H1 (cell line): ENCODE measurements around the gene RABGGTB. TPM values are rescaled to one million over a fixed set of nuclear protein-coding genes. Genes with fewer than 3 reads are reported as not detected.

Experiments
- CTCF ChIA-PET: fragments of 300-600 bp; sonication (Branson Sonifier 250); formaldehyde crosslinking; loops from one replicate; lab custom pipeline; 2021; ENCODE audit not compliant: partially characterized antibody; lab: Charles Lee
- POLR2A ChIA-PET: fragments of 300-600 bp; sonication (Branson Sonifier 250); formaldehyde crosslinking; loops from one replicate; lab custom pipeline; 2021; ENCODE audit warnings: inconsistent platforms; ENCODE audit not compliant: partially characterized antibody; lab: Charles Lee
- DNase-seq, 2 experiments: peaks; one replicate each; pipeline versions ENCODE4 v3.0.0 to v3.0.0-alpha.2; 2010 to 2022; ENCODE audit warnings: low spot score in 2 of 2, low read depth in 1 of 2, mixed read lengths in 1 of 2
- FAIRE-seq: peaks from 2 replicates; lab custom pipeline; 2011; peaks lifted over from hg19 to GRCh38; lab: Jason Lieb, UNC
- H2AFZ ChIP-seq: 2 replicates; pipeline ENCODE4 v1.8.1; 2012; ENCODE audit warnings: low read length, inconsistent platforms
- H2AK5ac ChIP-seq: 2 replicates; pipeline ENCODE4 v1.6.1; 2013; ENCODE audit warnings: low read depth, low read length
- H2BK120ac ChIP-seq: replicated peaks from 2 replicates; pipeline ENCODE3; 2013; ENCODE audit warnings: low read depth, low read length, inconsistent platforms
- H2BK12ac ChIP-seq: 2 replicates; pipeline ENCODE4 v1.6.1; 2013; ENCODE audit warnings: low read depth, low read length
- H2BK15ac ChIP-seq: 2 replicates; pipeline ENCODE4 v1.6.1; 2013; ENCODE audit warnings: low read length
- H2BK20ac ChIP-seq: 2 replicates; pipeline ENCODE4 v1.6.1; 2013; ENCODE audit warnings: low read length
- H2BK5ac ChIP-seq: 2 replicates; pipeline ENCODE4 v1.6.1; 2013; ENCODE audit warnings: low read depth, low read length
- H3K14ac ChIP-seq: 2 replicates; pipeline ENCODE4 v1.6.1; 2013; ENCODE audit warnings: inconsistent platforms; ENCODE audit not compliant: insufficient read length
- H3K18ac ChIP-seq: 2 replicates; pipeline ENCODE4 v1.6.1; 2013; ENCODE audit warnings: low read length; ENCODE audit errors: extremely low read depth
- H3K23ac ChIP-seq: 2 replicates; pipeline ENCODE4 v1.6.1; 2013; ENCODE audit warnings: inconsistent platforms; ENCODE audit not compliant: insufficient read length
- H3K23me2 ChIP-seq: 2 replicates; pipeline ENCODE4 v1.6.1; 2013; ENCODE audit warnings: low read depth, low read length
- H3K27ac ChIP-seq: 2 replicates; pipeline ENCODE4 v1.6.1; 2011; ENCODE audit warnings: low read depth, low read length, inconsistent platforms
- H3K27me3 ChIP-seq, 4 experiments: replicated peaks in 1 of 4; 1 replicate in 1 of 4; 2 replicates in 3 of 4; pipeline versions ENCODE4 v1.6.1 to v1.8.1; 2011 to 2013; ENCODE audit warnings: low read length in 3 of 4, mild to moderate bottlenecking in 3 of 4, inconsistent platforms in 2 of 4, mixed read lengths in 2 of 4, moderate library complexity in 1 of 4; ENCODE audit not compliant: control insufficient read depth in 3 of 4, insufficient read depth in 3 of 4; ENCODE audit errors: extremely low read depth in 1 of 4
- H3K36me3 ChIP-seq, 4 experiments: 2 replicates each; pipeline versions ENCODE4 v1.6.1 to v1.8.1; 2011 to 2013; ENCODE audit warnings: mild to moderate bottlenecking in 4 of 4, low read length in 3 of 4, moderate library complexity in 2 of 4, control low read depth in 1 of 4, inconsistent platforms in 1 of 4; ENCODE audit not compliant: insufficient read depth in 4 of 4, control insufficient read depth in 2 of 4
- H3K4ac ChIP-seq: replicated peaks from 2 replicates; pipeline ENCODE3; 2013; ENCODE audit warnings: low read length, low read depth, mixed read lengths, inconsistent platforms; ENCODE audit not compliant: insufficient read length
- H3K4me1 ChIP-seq, 4 experiments: replicated peaks in 1 of 4; 1 replicate in 1 of 4; 2 replicates in 3 of 4; pipeline versions ENCODE4 v1.6.1 to v1.8.1; 2011 to 2013; ENCODE audit warnings: low read length in 3 of 4, inconsistent platforms in 2 of 4, mixed read lengths in 1 of 4; ENCODE audit not compliant: insufficient read depth in 4 of 4, control insufficient read depth in 3 of 4
- H3K4me2 ChIP-seq, 2 experiments: 2 replicates each; pipeline versions ENCODE4 v1.6.1 to v1.8.1; 2011 to 2013; ENCODE audit warnings: low read depth in 2 of 2, low read length in 2 of 2, control low read depth in 1 of 2, inconsistent platforms in 1 of 2, mild to moderate bottlenecking in 1 of 2; ENCODE audit not compliant: insufficient read depth in 1 of 2
- H3K4me3 ChIP-seq, 4 experiments: fragments of 200-600, 300-600 bp in 1 of 4; sonication (generic), shearing (Covaris generic), sonication (Bioruptor Twin) in 1 of 4; 2 replicates each; pipeline versions ENCODE4 v1.5.1 to v1.8.1; 2011 to 2016; ENCODE audit warnings: low read length in 4 of 4, low read depth in 3 of 4, control low read depth in 2 of 4, inconsistent platforms in 2 of 4, mild to moderate bottlenecking in 2 of 4, mixed read lengths in 1 of 4, moderate library complexity in 1 of 4; ENCODE audit not compliant: insufficient read depth in 2 of 4; ENCODE audit errors: extremely low read depth in 1 of 4
- H3K56ac ChIP-seq: replicated peaks from 2 replicates; pipeline ENCODE3; 2013; ENCODE audit warnings: low read depth, mild to moderate bottlenecking, mixed read lengths, low read length, inconsistent platforms; ENCODE audit not compliant: insufficient read length
- H3K79me1 ChIP-seq: 2 replicates; pipeline ENCODE4 v1.6.1; 2013; ENCODE audit warnings: low read depth, low read length, control low read depth
- H3K79me2 ChIP-seq, 2 experiments: 2 replicates each; pipeline versions ENCODE4 v1.6.1 to v1.8.1; 2012 to 2013; ENCODE audit warnings: low read length in 2 of 2, mild to moderate bottlenecking in 2 of 2, inconsistent platforms in 1 of 2; ENCODE audit not compliant: insufficient read depth in 2 of 2, control insufficient read depth in 1 of 2
- H3K9ac ChIP-seq, 4 experiments: replicated peaks in 1 of 4; 1 replicate in 1 of 4; 2 replicates in 3 of 4; pipeline versions ENCODE4 v1.6.1 to v1.8.1; 2011 to 2013; ENCODE audit warnings: low read depth in 3 of 4, low read length in 3 of 4, control low read depth in 2 of 4, mild to moderate bottlenecking in 2 of 4, moderate library complexity in 2 of 4, inconsistent platforms in 1 of 4; ENCODE audit errors: extremely low read depth in 1 of 4
- H3K9me3 ChIP-seq, 2 experiments: 2 replicates each; pipeline versions ENCODE4 v1.6.1 to v1.8.1; 2012 to 2013; ENCODE audit warnings: mild to moderate bottlenecking in 2 of 2, moderate library complexity in 2 of 2, control low read depth in 1 of 2, inconsistent platforms in 1 of 2, low read depth in 1 of 2, low read length in 1 of 2, mixed read lengths in 1 of 2; ENCODE audit not compliant: insufficient read depth in 2 of 2
- H4K20me1 ChIP-seq, 2 experiments: replicated peaks in 1 of 2; 2 replicates each; pipeline versions ENCODE3 to v1.8.1; 2011 to 2013; ENCODE audit warnings: inconsistent platforms in 2 of 2, low read length in 2 of 2, mild to moderate bottlenecking in 1 of 2; ENCODE audit not compliant: insufficient read depth in 2 of 2, control insufficient read depth in 1 of 2
- H4K5ac ChIP-seq: 2 replicates; pipeline ENCODE4 v1.6.1; 2013; ENCODE audit warnings: low read length, low read depth, mixed read lengths, inconsistent platforms; ENCODE audit not compliant: insufficient read length
- H4K8ac ChIP-seq: 2 replicates; pipeline ENCODE4 v1.8.0; 2013; ENCODE audit warnings: mild to moderate bottlenecking, moderate library complexity, low read length, inconsistent platforms; ENCODE audit not compliant: insufficient read depth; ENCODE audit errors: extremely low read depth
- H4K91ac ChIP-seq: replicated peaks from 2 replicates; pipeline ENCODE3; 2013; ENCODE audit warnings: low read length, mixed read lengths, inconsistent platforms; ENCODE audit not compliant: insufficient read length
- RBBP5 ChIP-seq: IDR thresholded peaks from 2 replicates; pipeline ENCODE4 v1.7.1; 2012; ENCODE audit warnings: low read depth, mild to moderate bottlenecking, inconsistent platforms, low read length, moderate library complexity, borderline replicate concordance
- WGBS, 2 experiments: shearing (Covaris generic) in 1 of 2; methylation state at CpG; one replicate each; pipeline versions ENCODE4 v1.1.6 to v1.1.7; 2013 to 2015; ENCODE audit warnings: low lambda C conversion rate in 2 of 2, mixed read lengths in 2 of 2, inconsistent platforms in 1 of 2, low coverage in 1 of 2, missing lambda C conversion rate in 1 of 2; ENCODE audit not compliant: insufficient replicate concordance in 2 of 2, insufficient coverage in 1 of 2, insufficient read length in 1 of 2; ENCODE audit errors: extremely low coverage in 1 of 2, missing lambda C conversion rate in 1 of 2; 5-methylcytosine and 5-hydroxymethylcytosine counted together
- polyA plus RNA-seq, 7 experiments: library from polyadenylated mRNA; depleted of rRNA in 3 of 7; stranded (reverse) in 5 of 7; unstranded in 2 of 7; fragments of >200 nt in 5 of 7; fragments of 200-250 nt in 2 of 7; gene quantifications; 1 replicate in 5 of 7; 2 replicates in 1 of 7; 4 replicates in 1 of 7; pipeline versions ENCODE4 v1.2.1 to v1.2.3, GENCODE V29; 2011 to 2013; ENCODE audit warnings: missing spikeins in 2 of 7, mixed read lengths in 2 of 7
- total RNA-seq: library from RNA; stranded (reverse); fragmentation: NEBNext Ultra II Directional; extraction: Animal tissue kit (Norgen Biotek cat#: 25700); gene quantifications from 2 replicates; pipeline ENCODE4 v1.2.1, GENCODE V29; 2021
- TF ChIP-seq, protein P1 (sequence below): IDR thresholded peaks from 2 replicates; pipeline ENCODE4 v1.6.1; 2011; ENCODE audit warnings: low read depth, mild to moderate bottlenecking, low read length; ENCODE audit not compliant: insufficient read depth

RABGGTB gene
- total and polyA plus RNA-seq, 2 of the 8 experiments (the other 6 are each of a cell fraction or from before 2014, with no cell fraction given) = 70.7 to 124 TPM

DNA sequence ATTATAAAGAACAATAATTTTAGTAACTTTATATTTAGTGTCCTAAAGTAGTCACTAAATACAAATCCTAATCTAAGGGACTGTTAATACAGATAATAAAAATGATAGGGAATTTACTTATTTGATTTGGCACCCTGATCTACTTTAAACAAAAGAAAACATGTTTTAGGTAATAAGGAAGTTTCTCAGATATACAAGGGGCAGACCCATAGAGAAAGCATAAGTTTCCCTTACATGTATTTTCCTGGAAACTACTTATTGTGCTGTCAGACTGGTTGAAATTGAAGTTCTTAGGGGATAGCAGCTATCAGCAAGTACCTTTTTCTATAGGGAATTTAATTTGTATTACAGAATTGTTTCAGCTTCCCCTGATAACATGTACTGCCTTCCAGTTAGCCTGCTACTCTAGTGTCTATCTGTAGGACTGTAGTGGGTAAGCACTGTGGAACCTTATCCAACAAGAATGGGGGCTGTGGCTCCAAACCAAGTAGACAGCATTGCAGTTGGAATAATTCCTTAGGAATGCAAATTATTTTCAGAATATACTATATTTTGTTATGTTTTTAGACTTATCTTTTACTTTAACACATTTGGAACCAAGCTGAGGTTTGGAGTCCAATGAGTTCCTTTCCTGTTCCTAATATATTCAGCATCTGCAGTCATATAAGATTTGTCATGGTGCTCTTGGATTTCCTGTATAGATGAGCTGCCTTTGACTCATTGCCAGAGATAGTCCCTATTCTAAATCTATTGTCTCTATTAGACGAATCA lies 25.3 kb downstream of the RABGGTB start:
- Histone ChIP-seq H4K5ac (no peak overlapping the region), H2AK5ac (no peak overlapping the region), H3K9ac (no peak overlapping the region), H3K56ac (no peak overlapping the region), H2BK12ac (no peak overlapping the region), H4K20me1 (no peaks in the 10 kb centered on the region), H3K27ac (no peak overlapping the region), H2BK5ac (no peak overlapping the region), H2BK120ac (no peak overlapping the region), H3K79me1 (no peaks in the 10 kb centered on the region), H3K79me2 (no peaks in the 10 kb centered on the region), H3K23me2 (no peaks in the 10 kb centered on the region), H3K27me3 (no peaks in the 10 kb centered on the region), H2AFZ (no peak overlapping the region), H3K4ac (no peak overlapping the region), H2BK15ac (no peak overlapping the region), H4K8ac (no peak overlapping the region), H3K4me1 (no peaks in the 10 kb centered on the region), H3K9me3 (no peaks in the 10 kb centered on the region), H3K36me3 (no peaks in the 10 kb centered on the region), H3K18ac (no peak overlapping the region), H3K4me2 (no peak overlapping the region), H3K14ac (no peak overlapping the region), H3K23ac (no peak overlapping the region), H4K91ac (no peak overlapping the region), H3K4me3 (no peak overlapping the region), H2BK20ac (no peak overlapping the region)
- ChIA-PET POLR2A (interaction anchor here (2.3 kb wide), 1 partner anchor 14 kb away, joined by 11 read pairs; the partner anchor contains the start of gene MSH4), CTCF (interaction anchor here (0.5 to 0.7 kb wide), 3 partner anchors 9 to 1608 kb away, joined by 3 read pairs; no protein-coding TSS in a partner anchor)
- WGBS, 2 experiments = 96 to 100% methylated on average over 1 of the region's 1 CpG
- DNase-seq (no peak), FAIRE-seq (no peak)
- TF ChIP-seq RBBP5 = no peak
- TF ChIP-seq, protein P1, sequence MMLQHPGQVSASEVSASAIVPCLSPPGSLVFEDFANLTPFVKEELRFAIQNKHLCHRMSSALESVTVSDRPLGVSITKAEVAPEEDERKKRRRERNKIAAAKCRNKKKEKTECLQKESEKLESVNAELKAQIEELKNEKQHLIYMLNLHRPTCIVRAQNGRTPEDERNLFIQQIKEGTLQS = no peak
